Fibroblast of pulmonary artery (primary cell): ENCODE results near the gene GLIS1.

Source experiments
- DNase-seq: peaks from one replicate; pipeline ENCODE4 v3.0.0-alpha.2; 2010; ENCODE audit warnings: low read depth
- H3K4me3 ChIP-seq: replicated peaks from 2 replicates; pipeline ENCODE4 v1.5.1; 2011; ENCODE audit warnings: low read depth, mild to moderate bottlenecking, control low read depth, low read length, moderate library complexity
- CTCF ChIP-seq: IDR thresholded peaks from 2 replicates; pipeline ENCODE4 v1.5.1; 2011; ENCODE audit warnings: mild to moderate bottlenecking, control low read depth, low read length, inconsistent platforms; ENCODE audit errors: missing control alignments

GLIS1 gene

DNA sequence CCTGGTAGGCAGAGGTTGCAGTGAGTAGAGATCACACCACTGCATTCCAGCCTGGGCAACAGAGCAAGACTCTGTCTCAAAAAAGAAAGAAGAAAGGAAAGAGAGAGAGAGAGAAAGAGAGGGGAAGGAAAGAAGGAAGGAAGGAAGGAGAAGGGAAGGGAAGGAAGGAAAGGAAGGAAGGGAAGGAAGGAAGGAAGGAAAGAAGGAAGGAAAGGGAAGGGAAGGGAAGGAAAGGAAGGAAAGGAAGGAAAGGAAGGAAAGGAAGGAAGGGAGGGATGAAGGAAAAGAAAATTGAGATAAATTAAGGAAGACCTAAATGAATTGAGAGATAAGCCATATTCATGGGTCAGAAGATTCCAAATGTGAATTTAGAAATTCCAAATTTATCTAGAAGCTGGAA is 92.2 kb downstream of the GLIS1 start:
- no peak for DNase-seq
- no peak for TF ChIP-seq CTCF
- H3K4me3 ChIP-seq = no peak overlapping the region

DNA sequence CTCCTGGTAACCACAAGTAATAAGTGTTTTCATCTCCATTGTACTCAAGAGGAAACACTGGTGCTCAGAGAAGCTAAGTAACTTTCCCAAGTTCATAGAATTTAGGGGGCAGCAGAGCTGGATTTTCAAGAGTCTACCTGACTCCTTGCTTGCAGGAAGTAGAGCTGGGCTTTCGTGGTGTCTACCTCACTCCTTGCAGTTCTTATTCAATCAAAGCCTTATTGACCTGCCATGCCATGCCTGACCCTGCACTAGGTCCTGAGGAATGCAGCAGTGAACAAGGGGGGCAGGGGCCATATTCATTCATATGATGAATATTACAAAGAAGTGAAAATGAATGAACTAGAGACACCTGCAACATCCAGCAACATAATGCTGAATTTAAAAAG is 93.3 kb downstream of the GLIS1 start:
- no peak for TF ChIP-seq CTCF
- no peak for DNase-seq
- no peak overlapping the region for H3K4me3 ChIP-seq

DNA sequence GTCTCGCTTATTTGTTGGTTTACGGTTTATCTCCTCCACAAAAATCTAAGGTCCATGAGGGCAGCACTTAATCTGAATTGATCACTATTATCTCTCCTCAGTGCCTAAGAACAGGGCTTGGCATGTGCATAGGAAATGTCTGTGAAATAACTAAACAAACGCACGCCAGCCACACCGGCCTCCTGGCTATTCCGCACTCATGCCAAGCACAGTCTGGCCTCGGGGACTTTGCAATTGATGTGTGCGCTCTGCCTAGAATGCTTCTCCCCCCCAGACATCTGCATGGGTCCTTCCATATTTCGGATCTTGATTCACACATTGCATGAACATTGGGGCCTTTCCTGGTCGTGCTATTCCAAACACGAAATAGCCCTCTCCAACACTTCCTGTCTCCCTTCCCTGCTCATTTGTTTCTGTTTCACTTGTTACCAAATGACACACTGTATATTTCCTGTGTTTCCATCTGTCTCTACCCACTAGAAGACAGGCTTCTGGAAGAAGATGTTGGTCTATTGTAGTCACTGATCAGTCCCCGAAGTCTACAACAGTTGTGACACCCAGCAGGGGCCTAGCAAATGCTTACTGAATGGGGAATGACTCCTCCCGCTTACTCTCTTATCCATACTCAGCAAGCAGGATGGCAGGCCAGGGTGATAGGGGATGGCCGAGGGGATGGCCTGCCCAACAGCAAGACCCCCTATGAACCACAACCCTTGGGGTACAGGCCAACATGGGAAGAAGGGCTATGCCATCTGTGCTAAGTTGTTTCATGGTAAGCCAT is 93.9 kb downstream of the GLIS1 start:
- no peak for DNase-seq
- H3K4me3 ChIP-seq = no peak overlapping the region

GRCh38 chr1:53644496-53644895 is 94.5 kb downstream of the GLIS1 start:
- H3K4me3 ChIP-seq = no peak overlapping the region
- DNase-seq = no peak
- no peak for TF ChIP-seq CTCF

More for the DNA sequence above, 93.9 kb downstream of the GLIS1 start:
- TF ChIP-seq CTCF = no peak

DNA sequence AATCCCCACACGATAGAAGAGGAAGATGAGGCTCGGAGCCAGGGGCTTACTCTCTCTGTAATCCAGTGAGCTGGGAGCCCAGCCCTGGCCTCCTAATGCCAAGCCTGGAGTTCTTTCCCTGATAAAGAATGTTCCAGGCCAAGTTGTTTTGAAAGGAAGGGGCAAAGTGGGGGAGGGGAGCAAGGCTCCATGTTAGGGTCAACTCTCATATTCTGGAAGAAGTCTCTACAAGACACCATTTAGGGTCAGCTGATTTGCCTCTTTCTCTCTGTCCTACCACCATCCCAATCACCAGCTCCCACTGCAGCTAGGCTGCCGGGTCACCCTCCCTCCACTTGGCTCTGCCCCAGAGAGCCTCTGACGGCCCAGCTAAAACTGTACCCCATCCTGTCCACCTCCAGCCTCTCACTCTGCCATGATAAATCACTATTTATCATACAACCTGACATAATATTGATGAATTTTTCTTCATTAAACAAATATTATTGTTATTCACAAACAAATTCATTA is 95.0 kb downstream of the GLIS1 start:
- H3K4me3 ChIP-seq = no peak overlapping the region
- no peak for DNase-seq
- TF ChIP-seq CTCF = no peak

DNA sequence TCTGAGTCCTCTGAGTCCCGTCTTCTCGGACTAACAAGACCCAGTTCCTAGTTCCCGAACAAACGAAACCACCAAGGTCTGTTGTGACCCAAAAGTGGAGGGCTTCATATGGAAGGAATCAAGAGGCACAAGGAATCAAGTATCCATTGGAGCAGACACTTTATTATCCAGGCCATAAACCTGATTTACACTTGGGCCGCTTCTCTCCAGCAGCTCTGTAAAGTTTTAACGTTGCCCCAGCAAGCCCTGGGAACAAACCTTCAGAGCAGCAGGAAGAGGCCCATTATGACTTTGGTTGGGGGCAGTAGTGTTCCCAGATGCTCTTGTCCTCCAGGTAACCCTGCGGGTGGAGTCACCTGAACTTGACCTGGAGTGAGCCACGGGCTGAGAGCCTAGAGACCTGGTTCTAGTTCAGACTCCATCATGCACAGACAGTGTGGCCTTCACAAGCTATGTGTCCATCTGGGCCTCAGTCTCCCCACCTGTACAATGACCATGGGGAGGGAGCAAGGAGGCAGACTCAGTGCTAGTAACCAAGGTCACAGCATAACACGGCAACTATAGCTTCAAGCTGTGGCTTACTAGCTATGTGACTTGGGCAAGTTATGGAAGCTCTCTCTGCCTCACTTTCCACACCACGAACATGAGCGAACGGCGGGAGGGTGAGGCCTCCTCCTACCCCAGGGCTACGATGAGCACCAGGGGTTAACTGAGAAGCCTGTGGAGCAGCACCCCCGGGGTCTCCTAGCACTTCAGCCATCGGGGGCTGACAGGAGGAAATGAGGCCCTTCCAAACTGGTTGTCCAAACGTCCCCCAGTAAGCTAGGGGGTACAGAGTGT is 95.7 kb downstream of the GLIS1 start:
- no peak overlapping the region for H3K4me3 ChIP-seq
- no peak for TF ChIP-seq CTCF
- DNase-seq = no peak
